ENCODE data around the gene SDE2. TPM values are rescaled to one million over a fixed set of nuclear protein-coding genes. Genes with fewer than 3 reads are reported as not detected.

Gene SDE2
- total RNA-seq, 4 donors from 2014 or later, result 4.4 to 19.2 (median 13.2) TPM

DNA sequence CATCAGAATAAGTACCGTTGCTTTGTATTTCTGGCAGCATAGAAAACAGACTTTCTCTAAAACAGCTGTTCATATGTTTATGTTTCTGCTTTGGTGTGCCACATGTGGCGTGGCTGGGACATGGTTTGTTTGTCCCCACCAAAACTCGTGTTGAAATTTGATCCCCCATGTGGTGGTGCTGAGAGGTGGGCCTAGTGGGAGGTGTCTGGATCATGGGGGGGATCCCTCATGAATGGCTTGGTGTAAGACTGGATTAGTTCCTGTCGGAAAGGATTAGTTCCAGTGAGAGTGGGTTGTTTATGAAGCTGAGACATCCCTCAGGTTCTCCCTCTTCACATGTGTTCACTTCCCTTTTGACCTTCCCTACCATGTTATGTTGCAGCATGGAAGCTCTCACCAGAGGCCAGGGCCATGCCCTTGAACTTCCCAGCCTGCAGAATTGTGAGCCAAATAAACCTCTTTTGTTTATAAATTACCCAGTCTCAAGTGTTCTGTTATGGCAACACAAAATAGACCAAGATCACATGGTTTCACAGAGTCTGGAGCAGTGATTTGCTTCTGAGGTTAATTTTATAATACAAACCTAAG, 45.5 kb upstream of the SDE2 start:
- no peak overlapping the region for H3K4me3 ChIP-seq
- no peak overlapping the region for H3K27ac ChIP-seq
- WGBS, 2 donors (ENCODE audit: low coverage in 1 of 2), result 63 to 75% methylated on average over 3 to 4 of the region's 4 CpGs
- intact Hi-C loops (cut with DNase I; ENCODE audit: low total_unique reads) (no loop called here), in situ Hi-C loops (cut with MboI; ENCODE audit: low pct_ligation_motif_present in 1 of 4, low pct_unique_long_range_greater_than_20kb in 1 of 4, low sequenced_read_pairs in 3 of 4) (no loop called here)
- no peak for DNase-seq
- no peaks in the 10 kb centered on the region for H3K27me3 ChIP-seq
- TF ChIP-seq POLR2A (IDR thresholded peaks at IDR 0.05) (no peak), CTCF (IDR thresholded peaks at IDR 0.05) (no peak), EP300 (IDR thresholded peaks at IDR 0.05; ENCODE audit: low read depth) (no peak)
- H3K36me3 ChIP-seq, result no peaks in the 10 kb centered on the region
- no peaks in the 10 kb centered on the region for H3K9me3 ChIP-seq
- H3K4me1 ChIP-seq, result peaks cover 0 to 3% (median 0%) of the 10 kb centered on the region in 4 donors

DNA sequence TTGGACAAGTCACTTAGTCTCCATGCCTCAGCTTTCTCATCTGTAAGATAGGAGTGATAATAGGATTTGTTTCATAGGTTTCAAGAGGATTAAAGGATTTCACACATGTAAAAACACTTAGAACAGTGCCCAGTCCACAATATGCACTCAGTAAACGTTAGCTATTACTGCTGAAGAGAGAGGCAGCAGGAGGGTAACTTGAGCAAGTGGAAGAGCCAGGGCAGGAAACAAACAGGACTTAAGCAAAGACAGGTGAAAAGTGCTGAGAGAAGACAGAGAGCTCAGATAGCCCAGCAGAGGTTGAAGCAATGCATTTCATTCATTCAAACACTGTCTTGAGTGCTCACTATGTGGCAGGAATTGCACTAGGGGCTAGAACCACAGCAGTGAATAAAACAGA, 42.3 kb upstream of the SDE2 start:
- in situ Hi-C loops (cut with MboI; ENCODE audit: low pct_ligation_motif_present in 1 of 4, low pct_unique_long_range_greater_than_20kb in 1 of 4, low sequenced_read_pairs in 3 of 4), result no loop called here
- Histone ChIP-seq H3K36me3 (no peaks in the 10 kb centered on the region), H3K27me3 (no peaks in the 10 kb centered on the region), H3K4me3 (no peak overlapping the region), H3K4me1 (peaks cover 0 to 6% (median 2%) of the 10 kb centered on the region in 4 donors), H3K27ac (no peak overlapping the region), H3K9me3 (no peaks in the 10 kb centered on the region)
- intact Hi-C loops (cut with DNase I; ENCODE audit: low total_unique reads), result no loop called here
- no peak for TF ChIP-seq EP300 (IDR thresholded peaks at IDR 0.05; ENCODE audit: low read depth)
- TF ChIP-seq POLR2A (IDR thresholded peaks at IDR 0.05), result no peak
- TF ChIP-seq CTCF (IDR thresholded peaks at IDR 0.05), result no peak
- no peak for TF ChIP-seq POLR2AphosphoS5 (IDR thresholded peaks at IDR 0.05)
- DNase-seq, result no peak
- 25 to 33% methylated on average over 1 of the region's 1 CpG for WGBS, 2 donors (ENCODE audit: low coverage in 1 of 2)

DNA sequence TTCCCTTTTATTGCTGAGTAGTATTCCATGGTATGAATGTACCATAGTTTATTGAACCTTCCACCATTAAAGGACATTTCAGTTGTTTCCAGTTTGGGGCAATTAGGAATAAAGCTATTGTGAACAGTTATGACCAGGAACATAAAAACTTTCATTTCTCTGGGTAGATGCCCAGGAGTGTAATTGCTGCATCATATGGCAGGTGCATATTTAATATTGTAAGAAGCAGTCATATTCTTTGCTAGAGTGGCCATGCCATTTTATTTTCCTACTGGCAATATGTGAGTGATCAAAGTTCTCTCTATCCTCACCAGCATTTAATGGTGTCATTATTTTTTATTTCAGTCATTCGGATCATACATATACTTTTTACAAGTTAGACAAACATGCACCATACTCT, 39.5 kb upstream of the SDE2 start:
- in situ Hi-C loops (cut with MboI; ENCODE audit: low pct_ligation_motif_present in 1 of 4, low pct_unique_long_range_greater_than_20kb in 1 of 4, low sequenced_read_pairs in 3 of 4), result no loop called here
- no peaks in the 10 kb centered on the region for H3K27me3 ChIP-seq
- peaks cover 0 to 26% (median 16%) of the 10 kb centered on the region in 4 donors for H3K4me1 ChIP-seq
- H3K4me3 ChIP-seq, result no peak overlapping the region
- H3K27ac ChIP-seq, result peak overlapping the region; percentile 40 to 70 (median 65)
- H3K36me3 ChIP-seq, result no peaks in the 10 kb centered on the region
- H3K9me3 ChIP-seq, result no peaks in the 10 kb centered on the region
- intact Hi-C loops (cut with DNase I; ENCODE audit: low total_unique reads), result no loop called here
- TF ChIP-seq CTCF (IDR thresholded peaks at IDR 0.05) (no peak), POLR2AphosphoS5 (IDR thresholded peaks at IDR 0.05) (peak in 1 of 3 donors; percentile 30), POLR2A (IDR thresholded peaks at IDR 0.05) (no peak), EP300 (IDR thresholded peaks at IDR 0.05; ENCODE audit: low read depth) (no peak)
- WGBS, 2 donors (ENCODE audit: low coverage in 1 of 2), result 50 to 61% methylated on average over 1 of the region's 1 CpG
- DNase-seq, result no peak

DNA sequence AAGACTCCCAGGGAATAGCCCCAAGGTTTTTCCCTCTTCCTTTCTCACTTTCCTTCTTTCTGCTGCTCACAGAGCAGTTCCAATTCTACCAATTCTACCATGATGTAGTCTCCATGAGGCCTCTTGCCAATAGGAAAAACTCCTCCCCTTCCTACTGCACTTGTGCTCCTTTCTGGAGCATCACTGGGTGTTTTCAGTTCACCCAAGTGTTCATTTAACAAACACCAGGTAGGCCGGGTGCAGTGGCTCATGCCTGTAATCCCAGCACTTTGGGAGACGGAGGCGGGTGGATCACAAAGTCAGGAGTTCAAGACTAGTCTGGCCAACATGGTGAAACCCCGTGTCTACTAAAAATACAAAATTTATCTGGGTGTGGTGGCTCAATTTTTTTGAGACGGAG, 36.8 kb upstream of the SDE2 start:
- no peak overlapping the region for H3K4me3 ChIP-seq
- intact Hi-C loops (cut with DNase I; ENCODE audit: low total_unique reads) (no loop called here), in situ Hi-C loops (cut with MboI; ENCODE audit: low pct_ligation_motif_present in 1 of 4, low pct_unique_long_range_greater_than_20kb in 1 of 4, low sequenced_read_pairs in 3 of 4) (no loop called here)
- WGBS, 2 donors (ENCODE audit: low coverage in 1 of 2), result 96% methylated on average over 5 of the region's 5 CpGs; no CpG with 5 or more reads in 1 of the 2 donors
- no peaks in the 10 kb centered on the region for H3K27me3 ChIP-seq
- no peak for TF ChIP-seq CTCF (IDR thresholded peaks at IDR 0.05)
- TF ChIP-seq POLR2A (IDR thresholded peaks at IDR 0.05), result no peak
- no peak for TF ChIP-seq POLR2AphosphoS5 (IDR thresholded peaks at IDR 0.05)
- TF ChIP-seq EP300 (IDR thresholded peaks at IDR 0.05; ENCODE audit: low read depth), result no peak
- peak overlapping the region in 3 of 4 donors; percentile 69 to 85 (median 83) for H3K27ac ChIP-seq
- H3K9me3 ChIP-seq, result no peaks in the 10 kb centered on the region
- no peaks in the 10 kb centered on the region for H3K36me3 ChIP-seq
- H3K4me1 ChIP-seq, result peaks cover 0 to 27% (median 16%) of the 10 kb centered on the region in 4 donors
- no peak for DNase-seq

Measured in transverse colon (tissue), 4 donors.